ENCODE results near the gene JAKMIP3. TPM values are rescaled to one million over a fixed set of nuclear protein-coding genes. Genes with fewer than 3 reads are reported as not detected.

Gene JAKMIP3
- polyA plus RNA-seq, 3 donors = 0.20 TPM; not detected in 2

DNA sequence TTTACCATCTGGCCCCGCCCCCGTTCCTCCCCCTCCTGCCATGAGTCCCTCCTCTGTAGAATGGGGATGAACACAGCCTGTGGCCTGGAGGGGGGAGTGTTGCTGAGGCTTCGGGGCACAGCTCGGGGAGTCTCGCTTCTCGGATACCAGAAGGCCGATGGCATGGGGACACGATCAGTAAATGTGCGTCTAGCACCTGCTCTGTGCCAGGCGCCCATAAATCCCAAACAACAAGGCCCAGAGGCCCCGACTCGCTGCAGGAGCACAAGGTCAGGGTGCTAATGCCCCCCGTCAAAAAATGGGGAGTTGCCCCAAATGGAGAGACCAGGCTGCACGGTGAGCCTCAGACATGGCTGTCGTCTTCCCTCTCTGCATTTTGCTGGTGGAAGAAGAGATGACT lies 40.7 kb downstream of the JAKMIP3 start:
- Histone ChIP-seq H3K4me2 (replicated peaks; ENCODE audit: extremely low read depth, low read length, poor library complexity, severe bottlenecking) (no peak overlapping the region), H3K4me3 (replicated peaks in 1 of 3; ENCODE audit: low read depth in 2 of 3, low read length in 3 of 3) (no peak overlapping the region), H3K27me3 (ENCODE audit: control insufficient read depth in 2 of 2, insufficient read depth in 2 of 2, low read length in 2 of 2) (no peaks in the 10 kb centered on the region), H4K20me1 (ENCODE audit: insufficient read depth, low read length) (no peaks in the 10 kb centered on the region), H3K4me1 (ENCODE audit: control insufficient read depth in 1 of 2, insufficient read depth in 2 of 2, low read length in 2 of 2) (no peaks in the 10 kb centered on the region), H3K9me3 (replicated peaks in 1 of 2; ENCODE audit: control insufficient read depth in 1 of 2, insufficient read depth in 1 of 2, low read length in 2 of 2) (no peaks in the 10 kb centered on the region), H3K79me2 (ENCODE audit: insufficient read depth, low read length) (no peaks in the 10 kb centered on the region), H2AFZ (ENCODE audit: insufficient read depth, low read depth, low read length, poor library complexity, severe bottlenecking) (no peak overlapping the region), H3K27ac (ENCODE audit: low read depth in 1 of 2, low read length in 2 of 2) (no peak overlapping the region), H3K9ac (ENCODE audit: insufficient read depth, low read length, poor library complexity, severe bottlenecking) (no peak overlapping the region), H3K36me3 (replicated peaks in 1 of 2; ENCODE audit: control insufficient read depth in 1 of 2, insufficient read depth in 2 of 2, low read length in 2 of 2) (no peaks in the 10 kb centered on the region)
- TF ChIP-seq CTCF (IDR thresholded peaks at IDR 0.05) = no peak
- Mint-ChIP-seq H3K4me1 (no peaks in the 10 kb centered on the region), H3K9me3 (peaks cover 0 to 2% (median 0%) of the 10 kb centered on the region in 7 donors), H3K27ac (no peak overlapping the region), H3K36me3 (no peaks in the 10 kb centered on the region), H3K27me3 (ENCODE audit: low read depth in 3 of 3) (peaks cover 0 to 13% (median 7%) of the 10 kb centered on the region in 3 donors), H3K4me3 (no peak overlapping the region)
- no peak for DNase-seq
- intact Hi-C loops (cut with micrococcal nuclease) = no loop called here
- 91% methylated on average over 11 of the region's 15 CpGs for WGBS (ENCODE audit: insufficient coverage)

DNA sequence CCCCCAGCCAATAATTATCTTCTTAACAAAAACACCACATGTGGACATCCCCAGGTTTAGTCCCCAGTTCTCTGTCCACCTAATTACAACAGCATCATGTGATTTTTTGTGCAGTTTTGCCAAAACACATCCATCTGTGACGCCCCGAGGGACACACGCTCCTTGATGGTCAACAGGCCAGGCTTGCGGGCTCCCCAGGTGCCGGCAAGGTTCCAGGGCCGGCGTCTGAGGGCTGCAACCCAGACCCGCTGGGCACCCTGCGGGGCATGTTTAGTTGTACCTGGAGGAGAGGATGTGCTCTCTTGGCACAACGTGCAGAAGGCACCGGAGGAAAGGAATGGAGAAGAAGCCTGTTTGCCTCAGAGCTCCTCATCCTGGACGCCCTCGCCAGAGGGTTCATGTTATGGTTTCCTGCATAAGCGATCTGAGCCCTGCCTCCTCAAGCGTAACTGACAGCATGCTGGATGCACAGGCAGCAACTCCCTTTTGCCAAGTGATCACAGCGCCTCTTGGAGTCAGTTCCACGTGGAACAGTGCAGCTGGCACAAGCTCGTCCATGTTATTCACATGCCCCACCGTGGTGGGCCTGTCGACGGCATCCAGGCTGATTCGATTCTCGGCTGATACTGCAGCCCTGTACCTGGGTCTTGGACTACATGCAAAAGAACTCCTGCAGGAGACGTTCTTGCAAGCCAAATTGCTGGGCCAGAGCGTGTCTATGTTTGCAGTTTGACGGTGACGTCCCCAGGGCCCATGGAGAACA lies 41.6 kb downstream of the JAKMIP3 start:
- WGBS (ENCODE audit: insufficient coverage) = 92% methylated on average over 27 of the region's 27 CpGs
- H3K4me2 ChIP-seq (replicated peaks; ENCODE audit: extremely low read depth, low read length, poor library complexity, severe bottlenecking) = no peak overlapping the region
- H3K27me3 ChIP-seq (ENCODE audit: control insufficient read depth in 2 of 2, insufficient read depth in 2 of 2, low read length in 2 of 2) = no peaks in the 10 kb centered on the region
- H3K9me3 Mint-ChIP-seq = peaks cover 0 to 2% (median 0%) of the 10 kb centered on the region in 7 donors
- intact Hi-C loops (cut with micrococcal nuclease) = no loop called here
- no peaks in the 10 kb centered on the region for H3K36me3 ChIP-seq (replicated peaks in 1 of 2; ENCODE audit: control insufficient read depth in 1 of 2, insufficient read depth in 2 of 2, low read length in 2 of 2)
- TF ChIP-seq CTCF (IDR thresholded peaks at IDR 0.05) = no peak
- H3K36me3 Mint-ChIP-seq = no peaks in the 10 kb centered on the region
- H3K4me3 ChIP-seq (replicated peaks in 1 of 3; ENCODE audit: low read depth in 2 of 3, low read length in 3 of 3) = no peak overlapping the region
- no peak overlapping the region for H2AFZ ChIP-seq (ENCODE audit: insufficient read depth, low read depth, low read length, poor library complexity, severe bottlenecking)
- peaks cover 0 to 15% (median 7%) of the 10 kb centered on the region in 3 donors for H3K27me3 Mint-ChIP-seq (ENCODE audit: low read depth in 3 of 3)
- no peaks in the 10 kb centered on the region for H3K9me3 ChIP-seq (replicated peaks in 1 of 2; ENCODE audit: control insufficient read depth in 1 of 2, insufficient read depth in 1 of 2, low read length in 2 of 2)
- no peak overlapping the region for H3K9ac ChIP-seq (ENCODE audit: insufficient read depth, low read length, poor library complexity, severe bottlenecking)
- no peak for DNase-seq
- no peak overlapping the region for H3K27ac Mint-ChIP-seq
- no peaks in the 10 kb centered on the region for H3K79me2 ChIP-seq (ENCODE audit: insufficient read depth, low read length)
- H3K4me3 Mint-ChIP-seq = no peak overlapping the region
- no peaks in the 10 kb centered on the region for H4K20me1 ChIP-seq (ENCODE audit: insufficient read depth, low read length)
- H3K4me1 ChIP-seq (ENCODE audit: control insufficient read depth in 1 of 2, insufficient read depth in 2 of 2, low read length in 2 of 2) = no peaks in the 10 kb centered on the region
- H3K27ac ChIP-seq (ENCODE audit: low read depth in 1 of 2, low read length in 2 of 2) = no peak overlapping the region
- no peaks in the 10 kb centered on the region for H3K4me1 Mint-ChIP-seq
